Measurements from ENCODE around the gene PHACTR1. TPM values are rescaled to one million over a fixed set of nuclear protein-coding genes. Genes with fewer than 3 reads are reported as not detected.

Gene PHACTR1
- total RNA-seq, 1 experiment from 2014 or later, result not detected

GRCh38 chr6:12923644-12924235 is 207.2 kb downstream of the PHACTR1 start:
- Histone ChIP-seq H3K4me3 (ENCODE audit: low read length) (no peak overlapping the region), H4K20me1 (ENCODE audit: low read length) (no peaks in the 10 kb centered on the region), H3K27me3 (ENCODE audit: low read length) (peaks cover 39% of the 10 kb centered on the region), H3K9me3 (ENCODE audit: low read length) (no peaks in the 10 kb centered on the region), H3K9me2 (replicated peaks; ENCODE audit: low read length) (no peaks in the 10 kb centered on the region), H2AFZ (ENCODE audit: low read length) (no peak overlapping the region), H3K79me2 (ENCODE audit: low read length) (no peaks in the 10 kb centered on the region), H3K4me1 (ENCODE audit: insufficient read depth, low read length) (no peaks in the 10 kb centered on the region), H3K9ac (ENCODE audit: low read length) (no peak overlapping the region), H3K27ac (ENCODE audit: low read length) (no peak overlapping the region), H3F3A (ENCODE audit: low read length, unreplicated experiment) (no peaks in the 10 kb centered on the region), H3K36me3 (ENCODE audit: low read depth, low read length) (no peaks in the 10 kb centered on the region), H3K4me2 (ENCODE audit: low read length) (no peak overlapping the region)
- intact Hi-C loops (cut with micrococcal nuclease), result no loop called here
- ChIA-PET CTCF (interaction anchor here (0.6 kb wide), 1 partner anchor 12 kb away, joined by 3 read pairs; no protein-coding TSS in a partner anchor), POLR2A (ENCODE audit: unreplicated experiment) (no interaction called here)
- BruUV-seq (replicated peaks), result no TSS peak
- TF ChIP-seq EZH2phosphoT487 (IDR thresholded peaks at IDR 0.05; ENCODE audit: borderline replicate concordance, low read length), result no peak
- TF ChIP-seq EZH2 (IDR thresholded peaks at IDR 0.05; ENCODE audit: low read length, unreplicated experiment), result no peak
- no peak for TF ChIP-seq CTCF (conservative IDR thresholded peaks at IDR 0.05; ENCODE audit: low read depth, low read length)
- DNase-seq (peak; percentile 42), ATAC-seq (peak; percentile 50)

GRCh38 chr6:12924911-12925310 is 208.3 kb downstream of the PHACTR1 start:
- Histone ChIP-seq H4K20me1 (ENCODE audit: low read length) (no peaks in the 10 kb centered on the region), H3K27me3 (ENCODE audit: low read length) (peaks cover 41% of the 10 kb centered on the region), H3K4me2 (ENCODE audit: low read length) (no peak overlapping the region), H3K4me1 (ENCODE audit: insufficient read depth, low read length) (no peaks in the 10 kb centered on the region), H3K36me3 (ENCODE audit: low read depth, low read length) (no peaks in the 10 kb centered on the region), H2AFZ (ENCODE audit: low read length) (no peak overlapping the region), H3K9me2 (replicated peaks; ENCODE audit: low read length) (no peaks in the 10 kb centered on the region), H3K27ac (ENCODE audit: low read length) (no peak overlapping the region), H3K9ac (ENCODE audit: low read length) (no peak overlapping the region), H3K79me2 (ENCODE audit: low read length) (no peaks in the 10 kb centered on the region), H3K4me3 (ENCODE audit: low read length) (no peak overlapping the region), H3K9me3 (ENCODE audit: low read length) (no peaks in the 10 kb centered on the region), H3F3A (ENCODE audit: low read length, unreplicated experiment) (no peaks in the 10 kb centered on the region)
- CTCF ChIA-PET, result no interaction called here
- intact Hi-C loops (cut with micrococcal nuclease), result no loop called here
- BruUV-seq (replicated peaks), result no TSS peak
- TF ChIP-seq CTCF (conservative IDR thresholded peaks at IDR 0.05; ENCODE audit: low read depth, low read length), result no peak
- no peak for TF ChIP-seq EZH2phosphoT487 (IDR thresholded peaks at IDR 0.05; ENCODE audit: borderline replicate concordance, low read length)
- TF ChIP-seq EZH2 (IDR thresholded peaks at IDR 0.05; ENCODE audit: low read length, unreplicated experiment), result no peak
- ATAC-seq (no peak), DNase-seq (no peak)
- POLR2A ChIA-PET (ENCODE audit: unreplicated experiment), result no interaction called here

GRCh38 chr6:12927746-12928145 is 211.2 kb downstream of the PHACTR1 start:
- no peaks in the 10 kb centered on the region for H3K4me1 ChIP-seq (ENCODE audit: insufficient read depth, low read length)
- ChIA-PET POLR2A (ENCODE audit: unreplicated experiment) (no interaction called here), CTCF (no interaction called here)
- H3K27me3 ChIP-seq (ENCODE audit: low read length), result peaks cover 50% of the 10 kb centered on the region
- no peak overlapping the region for H2AFZ ChIP-seq (ENCODE audit: low read length)
- intact Hi-C loops (cut with micrococcal nuclease), result no loop called here
- no peaks in the 10 kb centered on the region for H3K79me2 ChIP-seq (ENCODE audit: low read length)
- no peaks in the 10 kb centered on the region for H4K20me1 ChIP-seq (ENCODE audit: low read length)
- TF ChIP-seq EZH2phosphoT487 (IDR thresholded peaks at IDR 0.05; ENCODE audit: borderline replicate concordance, low read length) (no peak), CTCF (conservative IDR thresholded peaks at IDR 0.05; ENCODE audit: low read depth, low read length) (no peak), EZH2 (IDR thresholded peaks at IDR 0.05; ENCODE audit: low read length, unreplicated experiment) (no peak)
- no peak overlapping the region for H3K9ac ChIP-seq (ENCODE audit: low read length)
- ATAC-seq, result no peak
- H3K36me3 ChIP-seq (ENCODE audit: low read depth, low read length), result no peaks in the 10 kb centered on the region
- H3K9me2 ChIP-seq (replicated peaks; ENCODE audit: low read length), result no peaks in the 10 kb centered on the region
- H3K4me3 ChIP-seq (ENCODE audit: low read length), result no peak overlapping the region
- H3K4me2 ChIP-seq (ENCODE audit: low read length), result no peak overlapping the region
- no peaks in the 10 kb centered on the region for H3K9me3 ChIP-seq (ENCODE audit: low read length)
- no peaks in the 10 kb centered on the region for H3F3A ChIP-seq (ENCODE audit: low read length, unreplicated experiment)
- no TSS peak for BruUV-seq (replicated peaks)
- DNase-seq, result no peak
- no peak overlapping the region for H3K27ac ChIP-seq (ENCODE audit: low read length)

Data from PC-3 (cell line).